Keratinocyte (primary cell): ENCODE data around the gene RHBDD3. TPM values are rescaled to one million over a fixed set of nuclear protein-coding genes. Genes with fewer than 3 reads are reported as not detected.

Experiments used
- DNase-seq: peaks from one replicate; pipeline ENCODE4 v3.0.0-alpha.2; 2011; ENCODE audit warnings: low read depth, missing footprints, low spot score
- FAIRE-seq: peaks from 2 replicates; lab custom pipeline; 2011; peaks lifted over from hg19 to GRCh38; lab: Jason Lieb, UNC
- H2AFZ ChIP-seq: 2 replicates; pipeline ENCODE4 v1.6.0; 2012; ENCODE audit warnings: low read length, control low read depth, inconsistent platforms; ENCODE audit not compliant: control insufficient read depth
- H3K27ac ChIP-seq: 2 replicates; pipeline ENCODE4 v1.5.1; 2011; ENCODE audit warnings: low read length; ENCODE audit not compliant: control insufficient read depth, insufficient read depth
- H3K27me3 ChIP-seq: 3 replicates; pipeline ENCODE4 v1.6.0; 2011; ENCODE audit warnings: low read length; ENCODE audit not compliant: control insufficient read depth, insufficient read depth; ENCODE audit errors: extremely low read depth
- H3K36me3 ChIP-seq, 2 experiments: 2 replicates in 1 of 2; 3 replicates in 1 of 2; pipeline ENCODE4 v1.5.1; 2011; ENCODE audit warnings: low read length in 2 of 2, mild to moderate bottlenecking in 1 of 2; ENCODE audit not compliant: control insufficient read depth in 2 of 2, insufficient read depth in 2 of 2; ENCODE audit errors: extremely low read depth in 1 of 2
- H3K4me1 ChIP-seq: 3 replicates; pipeline ENCODE4 v1.5.1; 2011; ENCODE audit warnings: low read length; ENCODE audit not compliant: control insufficient read depth, insufficient read depth; ENCODE audit errors: extremely low read depth
- H3K4me2 ChIP-seq: 3 replicates; pipeline ENCODE4 v1.6.0; 2011; ENCODE audit warnings: low read depth, low read length; ENCODE audit not compliant: control insufficient read depth, insufficient read depth; ENCODE audit errors: extremely low read depth
- H3K4me3 ChIP-seq, 3 experiments: fragments of 200-600 bp in 1 of 3; sonication (generic) in 1 of 3; 2 replicates in 2 of 3; 3 replicates in 1 of 3; pipeline ENCODE4 v1.5.1; 2011 to 2016; ENCODE audit warnings: low read length in 3 of 3, mild to moderate bottlenecking in 3 of 3, control low read depth in 2 of 3, inconsistent platforms in 1 of 3, low read depth in 1 of 3, mixed read lengths in 1 of 3, mixed run types in 1 of 3, moderate library complexity in 1 of 3; ENCODE audit not compliant: control insufficient read depth in 2 of 3, insufficient read depth in 2 of 3; ENCODE audit errors: extremely low read depth in 1 of 3
- H3K79me2 ChIP-seq: 2 replicates; pipeline ENCODE4 v1.6.0; 2012; ENCODE audit warnings: low read length; ENCODE audit not compliant: control insufficient read depth, insufficient read depth
- H3K9ac ChIP-seq: 3 replicates; pipeline ENCODE4 v1.6.0; 2011; ENCODE audit warnings: low read length; ENCODE audit not compliant: control insufficient read depth, insufficient read depth; ENCODE audit errors: extremely low read depth
- H3K9me1 ChIP-seq: 3 replicates; pipeline ENCODE4 v1.6.0; 2011; ENCODE audit warnings: low read length; ENCODE audit not compliant: control insufficient read depth, insufficient read depth; ENCODE audit errors: extremely low read depth
- H3K9me3 ChIP-seq: 2 replicates; pipeline ENCODE4 v1.5.1; 2012; ENCODE audit warnings: low read depth, low read length; ENCODE audit not compliant: control insufficient read depth
- H4K20me1 ChIP-seq: 3 replicates; pipeline ENCODE4 v1.6.0; 2011; ENCODE audit warnings: low read length; ENCODE audit not compliant: control insufficient read depth, insufficient read depth; ENCODE audit errors: extremely low read depth
- CTCF ChIP-seq, 3 experiments: IDR thresholded peaks in 1 of 3; conservative IDR thresholded peaks in 1 of 3; optimal IDR thresholded peaks in 1 of 3; 2 replicates in 2 of 3; 3 replicates in 1 of 3; pipeline versions ENCODE3 to v1.5.1; 2011; ENCODE audit warnings: low read length in 3 of 3, mild to moderate bottlenecking in 3 of 3, moderate library complexity in 2 of 3, control low read depth in 1 of 3, inconsistent platforms in 1 of 3; ENCODE audit not compliant: insufficient read depth in 2 of 3; ENCODE audit errors: extremely low read depth in 1 of 3
- EZH2 ChIP-seq: IDR thresholded peaks from one replicate; pipeline ENCODE4 v1.6.1; 2012; ENCODE audit warnings: inconsistent platforms, mild to moderate bottlenecking, low read length, moderate library complexity
- dilution Hi-C: fragments of 300-500 bp; cut with MboI; formaldehyde crosslinking; loops from one replicate; pipeline ENCODE4 v1.7.0; 2020; ENCODE audit warnings: low sequenced_read_pairs; ENCODE audit not compliant: extremely low pct_ligation_motif_present
- polyA plus RNA-seq, 5 experiments: library from polyadenylated mRNA; depleted of rRNA in 3 of 5; stranded (reverse) in 3 of 5; stranded (forward) in 1 of 5; unstranded in 1 of 5; fragments of >200 nt; gene quantifications; 1 replicate in 1 of 5; 2 replicates in 3 of 5; 3 replicates in 1 of 5; pipeline versions ENCODE4 v1.2.1 to v1.2.3, GENCODE V29; 2011 to 2012; ENCODE audit warnings: missing spikeins in 2 of 5, low read depth in 1 of 5, low replicate concordance in 1 of 5

The RHBDD3 gene
- polyA plus RNA-seq, 1 donor (not counting 4 experiments of a cell fraction or from before 2014, with no cell fraction given), result 10.3 TPM

- peaks cover 8% of the 10 kb centered on the region for H4K20me1 ChIP-seq
- H2AFZ ChIP-seq, result no peak overlapping the region
- peaks cover 37% of the 10 kb centered on the region for H3K4me1 ChIP-seq
- TF ChIP-seq CTCF (optimal IDR thresholded peaks at IDR 0.05 in 1 of 3, IDR thresholded peaks at IDR 0.05 in 1 of 3, conservative IDR thresholded peaks at IDR 0.05 in 1 of 3; ENCODE audit: extremely low read depth in 1 of 3, insufficient read depth in 2 of 3, low read length in 3 of 3) (no peak), EZH2 (no peak)
- H3K9me3 ChIP-seq, result no peaks in the 10 kb centered on the region
- dilution Hi-C loops, result no loop called here
- H3K79me2 ChIP-seq, result peaks cover 24% of the 10 kb centered on the region
- DNase-seq, result no peak
- H3K9ac ChIP-seq, result no peak overlapping the region
- no peaks in the 10 kb centered on the region for H3K27me3 ChIP-seq
- peak; percentile 63 for FAIRE-seq
- H3K36me3 ChIP-seq, result peaks cover 2 to 14% of the 10 kb centered on the region in 2 experiments
- H3K27ac ChIP-seq, result no peak overlapping the region
- H3K4me2 ChIP-seq, result peak overlapping the region; percentile 97
- H3K4me3 ChIP-seq, result no peak overlapping the region
- H3K9me1 ChIP-seq, result no peaks in the 10 kb centered on the region
Measured at GRCh38 chr22:29305836-29306174, 38.0 kb upstream of the RHBDD3 start.

DNA sequence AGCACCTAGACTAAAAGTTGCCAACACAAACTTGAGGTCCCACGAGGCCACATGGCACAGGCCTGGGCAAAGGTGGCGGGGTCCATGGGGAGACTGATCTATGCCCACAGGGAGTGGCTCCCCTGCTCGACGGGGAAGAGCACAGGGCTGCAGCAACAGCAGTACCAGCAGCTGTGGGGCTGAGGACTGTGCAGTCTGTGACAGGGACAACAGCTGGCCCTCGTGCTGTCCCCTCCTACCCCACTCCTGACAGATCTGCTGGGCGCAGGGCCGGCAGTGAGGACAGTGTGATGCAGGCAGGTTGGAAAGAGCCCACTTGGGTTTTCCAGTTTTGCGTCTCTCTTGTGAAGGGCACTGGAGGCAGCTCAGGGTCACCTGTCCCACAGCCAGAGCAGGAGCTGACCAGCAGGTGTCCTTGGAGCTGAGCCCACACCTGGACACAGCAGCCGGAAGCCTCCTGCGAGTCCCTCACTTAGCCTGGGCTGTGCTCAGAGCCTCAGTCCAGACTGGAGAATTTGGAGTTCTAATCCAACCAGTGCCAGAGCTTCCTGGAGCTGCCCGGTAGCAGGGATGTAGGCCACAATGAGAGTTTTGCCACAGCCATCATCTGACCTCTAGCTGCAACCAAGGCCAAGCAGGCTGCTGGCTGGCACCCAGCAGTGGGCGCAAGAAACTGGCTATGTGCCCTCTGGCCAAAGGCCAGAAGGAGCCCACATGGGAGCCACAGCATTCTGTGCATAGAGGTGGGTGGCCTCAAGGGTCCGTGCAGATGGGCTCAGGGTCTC lies 35.1 kb upstream of the RHBDD3 start:
- Histone ChIP-seq H3K9me1 (peaks cover 2% of the 10 kb centered on the region), H3K27ac (no peak overlapping the region), H3K36me3 (peaks cover 17 to 24% of the 10 kb centered on the region in 2 experiments), H3K9ac (no peak overlapping the region), H2AFZ (no peak overlapping the region), H3K4me3 (no peak overlapping the region), H3K4me2 (no peak overlapping the region), H3K79me2 (peaks cover 7% of the 10 kb centered on the region), H3K27me3 (no peaks in the 10 kb centered on the region), H3K9me3 (no peaks in the 10 kb centered on the region), H3K4me1 (peaks cover 9% of the 10 kb centered on the region), H4K20me1 (peaks cover 17% of the 10 kb centered on the region)
- DNase-seq, result no peak
- no peak for FAIRE-seq
- no peak for TF ChIP-seq EZH2
- no peak for TF ChIP-seq CTCF (optimal IDR thresholded peaks at IDR 0.05 in 1 of 3, IDR thresholded peaks at IDR 0.05 in 1 of 3, conservative IDR thresholded peaks at IDR 0.05 in 1 of 3; ENCODE audit: extremely low read depth in 1 of 3, insufficient read depth in 2 of 3, low read length in 3 of 3)
- dilution Hi-C loops, result no loop called here
